Measurements from ENCODE around the gene DNAAF1.

GRCh38 chr16:84161801-84162200 is 16.7 kb downstream of the DNAAF1 start:
- no peak for TF ChIP-seq ATF2 (tag by site-specific recombination; IDR thresholded peaks at IDR 0.05; ENCODE audit: low read depth)
- no peak for TF ChIP-seq RBAK (tag by site-specific recombination; IDR thresholded peaks at IDR 0.05)
